GM12872 (cell line): Measurements from ENCODE around the gene C1orf115.

Source experiments
- CTCF ChIP-seq: IDR thresholded peaks from 3 replicates; pipeline ENCODE4 v1.5.1; 2011; ENCODE audit warnings: low read depth, mild to moderate bottlenecking, low read length, moderate library complexity; ENCODE audit not compliant: insufficient read depth

Gene C1orf115

GRCh38 chr1:220747437-220748088 lies 57.4 kb downstream of the C1orf115 start:
- no peak for TF ChIP-seq CTCF

- no peak for TF ChIP-seq CTCF
Observed at GRCh38 chr1:220748089-220748934, 58.1 kb downstream of the C1orf115 start, which contains the start of gene MTARC2. TSS of gene MTARC2 (plus strand) at chr1:220748322. CDS start at chr1:220748532, 210 bp downstream.
